ENCODE results near the gene CEP170B. TPM values are rescaled to one million over a fixed set of nuclear protein-coding genes. Genes with fewer than 3 reads are reported as not detected.
A peak's percentile ranks its signal among the peaks of the same experiment; 100 is the strongest.

CEP170B gene
- total RNA-seq, 1 donor from 2014 or later = 26.5 TPM

DNA sequence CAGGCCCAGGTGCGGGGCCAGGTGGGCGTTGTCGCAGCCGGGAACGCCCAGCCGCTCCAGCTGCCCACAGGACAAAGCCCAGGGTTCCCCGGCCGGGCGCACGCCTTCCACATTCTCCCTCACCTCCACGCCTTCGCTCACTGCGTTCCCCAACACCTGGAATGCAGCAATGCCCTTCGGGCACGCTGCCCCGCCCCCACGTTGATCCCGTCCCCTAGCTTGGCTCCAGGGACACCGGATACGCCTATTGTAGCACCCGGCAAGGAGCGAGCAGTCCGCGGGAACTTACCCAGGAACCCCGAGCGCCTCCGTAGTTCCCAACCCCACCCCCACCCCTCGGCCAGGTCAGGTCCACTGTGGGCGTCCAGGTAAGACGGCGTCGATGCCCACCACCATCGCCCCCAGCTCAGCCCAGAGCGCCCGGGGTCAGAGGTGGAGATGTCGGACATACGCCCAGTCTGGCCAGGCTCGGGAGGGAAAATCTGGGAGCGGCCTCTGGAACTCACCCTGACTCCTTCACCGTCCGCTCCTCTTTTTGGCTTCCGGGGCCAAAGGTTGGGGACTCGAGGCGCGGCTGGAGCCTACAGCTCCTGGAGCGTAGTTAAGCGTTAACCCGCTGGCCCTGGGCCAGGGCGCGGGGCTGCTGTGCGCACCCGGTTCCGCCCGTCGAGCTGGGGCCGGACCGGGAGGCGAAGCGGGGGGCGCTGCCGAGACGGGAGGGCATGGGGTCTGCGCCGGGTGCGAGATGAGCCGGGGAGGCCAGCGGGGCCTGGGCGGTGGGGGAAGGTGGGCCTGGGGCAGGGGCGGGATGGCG lies 594 bp upstream of the CEP170B start:
- Mint-ChIP-seq H3K4me3 (no peak overlapping the region), H3K27me3 (peaks cover 8% of the 10 kb centered on the region), H3K4me1 (ENCODE audit: unreplicated experiment) (peaks cover 4% of the 10 kb centered on the region), H3K9me3 (no peaks in the 10 kb centered on the region), H3K36me3 (no peaks in the 10 kb centered on the region), H3K27ac (peak overlapping the region; percentile 94)
- DNase-seq (ENCODE audit: extremely low spot score, unreplicated experiment) = peak; percentile 75
- TF ChIP-seq, protein P1, sequence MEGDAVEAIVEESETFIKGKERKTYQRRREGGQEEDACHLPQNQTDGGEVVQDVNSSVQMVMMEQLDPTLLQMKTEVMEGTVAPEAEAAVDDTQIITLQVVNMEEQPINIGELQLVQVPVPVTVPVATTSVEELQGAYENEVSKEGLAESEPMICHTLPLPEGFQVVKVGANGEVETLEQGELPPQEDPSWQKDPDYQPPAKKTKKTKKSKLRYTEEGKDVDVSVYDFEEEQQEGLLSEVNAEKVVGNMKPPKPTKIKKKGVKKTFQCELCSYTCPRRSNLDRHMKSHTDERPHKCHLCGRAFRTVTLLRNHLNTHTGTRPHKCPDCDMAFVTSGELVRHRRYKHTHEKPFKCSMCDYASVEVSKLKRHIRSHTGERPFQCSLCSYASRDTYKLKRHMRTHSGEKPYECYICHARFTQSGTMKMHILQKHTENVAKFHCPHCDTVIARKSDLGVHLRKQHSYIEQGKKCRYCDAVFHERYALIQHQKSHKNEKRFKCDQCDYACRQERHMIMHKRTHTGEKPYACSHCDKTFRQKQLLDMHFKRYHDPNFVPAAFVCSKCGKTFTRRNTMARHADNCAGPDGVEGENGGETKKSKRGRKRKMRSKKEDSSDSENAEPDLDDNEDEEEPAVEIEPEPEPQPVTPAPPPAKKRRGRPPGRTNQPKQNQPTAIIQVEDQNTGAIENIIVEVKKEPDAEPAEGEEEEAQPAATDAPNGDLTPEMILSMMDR (conservative IDR thresholded peaks at IDR 0.05) = no peak

DNA sequence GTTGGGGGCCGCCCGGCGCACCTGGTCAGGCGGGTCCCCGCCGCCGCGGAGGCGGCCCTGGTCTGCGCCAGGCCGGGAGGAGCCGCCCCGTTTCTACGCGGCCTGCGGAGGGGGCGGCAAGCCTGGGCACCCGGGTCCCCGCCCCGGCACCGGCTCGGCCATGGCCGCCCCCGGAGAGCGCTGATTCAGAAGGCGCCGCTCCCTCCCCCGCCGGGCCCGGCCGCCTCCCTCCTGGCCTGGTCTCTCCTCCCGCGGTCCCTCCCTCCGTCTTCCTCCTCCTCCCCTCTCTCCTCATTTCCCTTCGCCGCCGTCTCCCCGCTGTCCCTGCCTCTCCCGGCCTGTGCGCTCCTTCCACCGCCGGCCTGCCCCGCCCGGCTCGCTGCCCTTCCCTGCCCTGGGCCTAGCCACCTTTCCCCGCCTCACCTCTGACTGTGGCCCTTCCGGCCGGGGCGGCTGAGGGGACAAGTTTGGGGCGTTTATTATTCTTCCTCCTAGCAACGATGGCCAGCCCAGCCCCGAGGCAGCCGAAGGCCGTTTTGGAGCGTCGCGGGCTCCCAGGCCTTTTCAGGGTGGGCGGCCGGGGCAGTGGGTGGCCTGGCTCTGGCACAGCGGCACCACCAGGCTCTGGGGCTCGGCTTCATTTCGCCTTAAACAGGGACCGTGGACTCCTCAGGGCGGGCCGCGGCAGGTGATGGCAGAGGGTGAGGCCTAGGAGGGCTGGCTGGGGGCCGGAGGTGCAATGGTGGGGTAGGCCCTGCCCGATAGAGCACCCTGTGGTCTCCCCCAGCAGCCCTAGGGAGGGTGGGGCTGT lies 768 bp downstream of the CEP170B start:
- Mint-ChIP-seq H3K4me1 (ENCODE audit: unreplicated experiment) (peaks cover 4% of the 10 kb centered on the region), H3K27ac (peak overlapping the region; percentile 16), H3K36me3 (no peaks in the 10 kb centered on the region), H3K9me3 (no peaks in the 10 kb centered on the region), H3K27me3 (peaks cover 8% of the 10 kb centered on the region), H3K4me3 (peak overlapping the region; percentile 84)
- TF ChIP-seq, protein P1 (conservative IDR thresholded peaks at IDR 0.05) = no peak
- peak; percentile 73 for DNase-seq (ENCODE audit: extremely low spot score, unreplicated experiment)

DNA sequence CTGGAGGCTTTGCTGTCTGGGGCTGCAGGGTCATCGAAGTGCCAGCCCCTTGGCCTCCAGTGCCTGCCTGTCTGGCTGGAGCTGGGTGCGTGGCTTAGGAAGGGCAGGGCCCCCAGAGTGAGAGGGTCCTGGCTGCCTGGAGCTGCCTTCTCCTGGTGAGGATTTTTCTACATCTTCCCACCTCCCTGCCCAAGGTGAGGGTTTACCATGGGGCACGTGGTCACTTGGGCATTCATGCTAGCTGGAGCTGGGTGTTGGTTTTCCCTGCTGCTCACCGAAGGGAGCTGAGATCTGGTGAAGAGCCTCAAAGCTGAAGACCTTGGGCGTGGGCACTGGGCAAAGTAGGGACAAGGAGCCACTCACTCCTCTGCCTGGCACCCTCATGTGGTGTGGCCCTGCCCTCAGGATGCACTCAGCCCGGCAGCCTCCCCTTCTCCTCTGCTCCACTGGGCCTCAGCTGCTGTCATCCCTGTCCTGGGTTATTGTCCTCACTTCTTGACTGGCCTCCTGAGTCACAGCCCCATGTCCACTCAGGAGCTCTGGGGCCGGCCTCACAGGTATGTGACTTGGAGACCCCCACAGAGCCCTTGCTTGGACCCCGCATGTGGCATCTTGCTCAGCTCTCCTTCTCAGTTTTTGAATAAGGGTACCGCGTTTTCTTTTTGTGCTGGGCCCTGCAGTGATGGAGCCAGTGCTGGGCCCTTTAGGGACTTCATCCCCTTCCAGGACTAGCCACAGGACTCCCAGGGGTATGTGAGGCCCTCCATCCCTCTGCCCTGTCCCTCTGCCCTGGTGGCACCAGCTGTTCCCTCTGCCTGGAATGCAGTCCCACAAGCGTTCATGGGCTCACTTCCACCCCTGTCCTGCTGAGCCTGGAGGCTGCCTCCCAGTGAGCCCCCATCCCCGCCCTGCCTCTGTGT lies 1.6 kb downstream of the CEP170B start:
- TF ChIP-seq, protein P1 (conservative IDR thresholded peaks at IDR 0.05) = no peak
- H3K9me3 Mint-ChIP-seq = no peaks in the 10 kb centered on the region
- H3K4me1 Mint-ChIP-seq (ENCODE audit: unreplicated experiment) = peaks cover 4% of the 10 kb centered on the region
- H3K27ac Mint-ChIP-seq = peak overlapping the region; percentile 43
- DNase-seq (ENCODE audit: extremely low spot score, unreplicated experiment) = no peak
- peaks cover 8% of the 10 kb centered on the region for H3K27me3 Mint-ChIP-seq
- H3K36me3 Mint-ChIP-seq = no peaks in the 10 kb centered on the region
- H3K4me3 Mint-ChIP-seq = peak overlapping the region; percentile 84

DNA sequence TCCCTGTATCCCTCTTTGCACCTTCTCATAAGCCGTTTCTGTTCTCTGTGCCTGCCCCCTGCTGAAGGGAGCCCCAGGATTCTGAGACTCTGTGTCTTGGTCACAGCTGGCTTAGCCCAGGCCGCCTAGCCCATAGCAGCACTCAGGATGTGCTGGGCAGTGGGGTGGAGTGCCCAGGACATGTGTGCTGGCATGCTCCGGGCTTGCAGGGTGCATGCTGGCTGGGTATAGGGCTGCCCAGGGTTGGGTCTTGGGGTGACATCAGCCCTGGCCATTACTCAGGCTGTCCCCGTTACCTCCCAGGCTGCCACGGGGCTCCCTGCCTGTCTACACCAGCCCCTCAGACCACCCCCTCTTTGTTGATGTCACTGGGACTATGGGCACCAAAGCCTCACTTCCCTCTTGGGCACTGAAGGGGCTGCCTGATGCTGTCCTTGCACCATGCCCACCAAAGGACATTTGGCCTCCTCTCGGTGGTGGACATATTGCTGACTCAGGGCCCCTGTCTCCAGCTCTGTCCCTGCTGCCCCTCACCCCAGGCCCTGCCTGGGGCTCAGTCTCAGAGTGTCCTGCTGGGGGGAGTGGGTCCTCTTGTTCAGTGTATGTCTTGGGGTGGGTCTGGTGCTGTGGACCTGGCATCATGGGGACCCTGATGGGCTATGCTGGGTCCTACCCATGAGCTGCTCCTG lies 2.4 kb downstream of the CEP170B start:
- peak overlapping the region; percentile 84 for H3K4me3 Mint-ChIP-seq
- H3K27me3 Mint-ChIP-seq = peaks cover 8% of the 10 kb centered on the region
- DNase-seq (ENCODE audit: extremely low spot score, unreplicated experiment) = no peak
- TF ChIP-seq, protein P1 (conservative IDR thresholded peaks at IDR 0.05) = no peak
- peak overlapping the region; percentile 43 for H3K27ac Mint-ChIP-seq
- peaks cover 6% of the 10 kb centered on the region for H3K4me1 Mint-ChIP-seq (ENCODE audit: unreplicated experiment)
- no peaks in the 10 kb centered on the region for H3K36me3 Mint-ChIP-seq
- H3K9me3 Mint-ChIP-seq = no peaks in the 10 kb centered on the region
